BE2C (cell line): ENCODE measurements around the gene TCF23.
A peak's percentile ranks its signal among the peaks of the same experiment; 100 is the strongest.
"Not testable (repeated sequence)": the region's sequence is repeated elsewhere in the genome, so short reads cannot be mapped to it uniquely, and the experiment has no call there.

Experiments
- DNase-seq: peaks from one replicate; pipeline ENCODE4 v3.0.0-alpha.2; 2020
- H3K27me3 ChIP-seq: fragments of 250-450 bp; sonication (Bioruptor Pico); 2 replicates; pipeline ENCODE4 v1.5.1; 2020; ENCODE audit warnings: mild to moderate bottlenecking
- H3K36me3 ChIP-seq: fragments of 250-450 bp; sonication (Bioruptor Pico); 2 replicates; pipeline ENCODE4 v1.5.1; 2020; ENCODE audit warnings: mild to moderate bottlenecking
- H3K4me1 ChIP-seq: fragments of 250-450 bp; sonication (Bioruptor Pico); 2 replicates; pipeline ENCODE4 v1.5.1; 2020
- H3K4me3 ChIP-seq: 2 replicates; pipeline ENCODE4 v1.5.1; 2011; ENCODE audit warnings: low read depth, low read length
- H3K9me3 ChIP-seq: fragments of 250-450 bp; sonication (Bioruptor Pico); 2 replicates; pipeline ENCODE4 v1.5.1; 2020
- CTCF ChIP-seq: IDR thresholded peaks from 2 replicates; pipeline ENCODE4 v1.5.1; 2012; ENCODE audit warnings: mild to moderate bottlenecking, low read depth, low read length

The TCF23 gene

GRCh38 chr2:27109083-27109482 is 39.7 kb upstream of the TCF23 start:
- no peaks in the 10 kb centered on the region for H3K4me1 ChIP-seq
- no peak for TF ChIP-seq CTCF
- no peaks in the 10 kb centered on the region for H3K9me3 ChIP-seq
- DNase-seq: no peak
- no peak overlapping the region for H3K4me3 ChIP-seq
- no peaks in the 10 kb centered on the region for H3K27me3 ChIP-seq
- no peaks in the 10 kb centered on the region for H3K36me3 ChIP-seq

- not testable (repeated sequence) for H3K36me3 ChIP-seq, H3K4me1 ChIP-seq, H3K27me3 ChIP-seq, H3K4me3 ChIP-seq, H3K9me3 ChIP-seq, DNase-seq
Measured at GRCh38 chr2:27110603-27111352, 38.0 kb upstream of the TCF23 start.

GRCh38 chr2:27111392-27112078 is 37.3 kb upstream of the TCF23 start:
- not testable (repeated sequence) for H3K27me3 ChIP-seq, H3K9me3 ChIP-seq, H3K4me3 ChIP-seq, H3K36me3 ChIP-seq, DNase-seq, H3K4me1 ChIP-seq

- H3K9me3 ChIP-seq: no peaks in the 10 kb centered on the region
- no peak for TF ChIP-seq CTCF
- H3K36me3 ChIP-seq: no peaks in the 10 kb centered on the region
- H3K4me3 ChIP-seq: no peak overlapping the region
- H3K4me1 ChIP-seq: no peaks in the 10 kb centered on the region
- H3K27me3 ChIP-seq: no peaks in the 10 kb centered on the region
- DNase-seq: no peak
Measured at GRCh38 chr2:27115519-27115918, 33.3 kb upstream of the TCF23 start.

- peak overlapping the region; percentile 90 for H3K4me3 ChIP-seq
- no peaks in the 10 kb centered on the region for H3K36me3 ChIP-seq
- no peaks in the 10 kb centered on the region for H3K9me3 ChIP-seq
- H3K4me1 ChIP-seq: no peaks in the 10 kb centered on the region
- DNase-seq: no peak
- no peaks in the 10 kb centered on the region for H3K27me3 ChIP-seq
- TF ChIP-seq CTCF: no peak
Measured at GRCh38 chr2:27117995-27118524, 30.7 kb upstream of the TCF23 start.

GRCh38 chr2:27118525-27119329 is 30.1 kb upstream of the TCF23 start, which contains the start of gene CGREF1:
Gene CGREF1 (minus strand): TSS chr2:27119128. CDS start chr2:27104366, 14,762 bp downstream.
- Histone ChIP-seq H3K4me1 (no peaks in the 10 kb centered on the region), H3K4me3 (peak within 1 kb of the TSS; percentile 90), H3K9me3 (no peaks in the 10 kb centered on the region), H3K27me3 (no peaks in the 10 kb centered on the region), H3K36me3 (no peaks in the 10 kb centered on the region)
- DNase-seq: peak; percentile 47
- TF ChIP-seq CTCF: no peak

GRCh38 chr2:27119330-27119670 is 29.5 kb upstream of the TCF23 start:
- peak overlapping the region; percentile 90 for H3K4me3 ChIP-seq
- H3K4me1 ChIP-seq, DNase-seq, H3K9me3 ChIP-seq, H3K27me3 ChIP-seq, H3K36me3 ChIP-seq: not testable (repeated sequence)
